ENCODE measurements around the gene AACS. TPM values are rescaled to one million over a fixed set of nuclear protein-coding genes. Genes with fewer than 3 reads are reported as not detected.
A peak's percentile ranks its signal among the peaks of the same experiment; 100 is the strongest.
"Not testable (repeated sequence)": the region's sequence is repeated elsewhere in the genome, so short reads cannot be mapped to it uniquely, and the experiment has no call there.

Gene AACS
- total RNA-seq, 2 donors from 2014 or later: 7.9 to 9.4 TPM

GRCh38 chr12:125068391-125068790 lies 3.2 kb downstream of the AACS start:
- no peak overlapping the region for H3K4me3 Mint-ChIP-seq
- no peak for ATAC-seq
- peaks cover 4% of the 10 kb centered on the region for H3K27me3 Mint-ChIP-seq
- H3K4me1 Mint-ChIP-seq: peaks cover 20% of the 10 kb centered on the region
- peaks cover 2% of the 10 kb centered on the region for H3K36me3 Mint-ChIP-seq (ENCODE audit: low read depth)
- H3K27ac Mint-ChIP-seq: no peak overlapping the region
- H3K9me3 ChIP-seq (ENCODE audit: control insufficient read depth, low read length, poor library complexity, severe bottlenecking): no peaks in the 10 kb centered on the region
- DNase-seq: no peak

DNA sequence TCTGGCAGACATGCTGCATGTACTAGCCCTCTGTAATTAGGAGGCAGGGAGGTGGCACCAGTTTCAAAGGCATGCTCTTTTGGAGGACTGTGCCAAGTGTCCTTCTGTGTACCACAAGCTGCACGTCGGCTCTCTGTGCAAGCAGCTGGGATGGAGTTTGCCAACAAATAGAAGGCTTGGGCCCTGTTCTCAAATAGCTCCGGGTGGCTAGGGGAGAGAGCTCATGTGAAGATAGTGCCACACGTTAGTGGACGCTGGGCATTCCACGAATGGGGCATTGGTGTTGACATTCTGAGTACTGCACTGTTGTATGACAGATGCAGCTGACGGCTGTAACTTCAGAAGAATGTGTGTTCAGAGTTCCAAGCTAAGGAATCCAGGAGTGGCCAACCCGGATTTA lies 4.4 kb downstream of the AACS start:
- peaks cover 2% of the 10 kb centered on the region for H3K36me3 Mint-ChIP-seq (ENCODE audit: low read depth)
- H3K27me3 Mint-ChIP-seq: no peaks in the 10 kb centered on the region
- H3K4me3 Mint-ChIP-seq: no peak overlapping the region
- no peak for ATAC-seq
- H3K9me3 ChIP-seq (ENCODE audit: control insufficient read depth, low read length, poor library complexity, severe bottlenecking): no peaks in the 10 kb centered on the region
- peaks cover 16% of the 10 kb centered on the region for H3K4me1 Mint-ChIP-seq
- DNase-seq: no peak
- no peak overlapping the region for H3K27ac Mint-ChIP-seq

DNA sequence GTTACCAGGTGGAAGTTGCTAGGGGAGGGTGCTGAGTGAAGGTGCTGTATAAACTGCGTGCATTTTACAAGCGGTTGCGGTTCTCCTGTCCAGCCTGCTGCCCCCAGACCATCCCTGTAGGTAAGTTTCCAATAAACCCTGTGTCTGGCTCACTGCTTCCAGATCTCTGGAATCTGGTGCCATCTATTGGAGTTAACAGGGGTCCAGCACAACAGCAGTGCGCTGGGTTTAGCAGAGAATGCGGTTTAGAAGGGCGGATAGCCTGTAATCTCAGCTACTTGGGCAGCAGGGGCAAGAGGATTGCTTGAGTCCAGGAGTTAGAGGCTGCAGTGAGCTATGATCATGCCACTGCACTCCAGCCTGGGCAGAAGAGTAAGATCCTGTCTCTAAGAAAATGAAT lies 4.9 kb downstream of the AACS start:
- no peaks in the 10 kb centered on the region for H3K9me3 ChIP-seq (ENCODE audit: control insufficient read depth, low read length, poor library complexity, severe bottlenecking)
- Mint-ChIP-seq H3K4me3 (no peak overlapping the region), H3K27me3 (no peaks in the 10 kb centered on the region), H3K4me1 (peaks cover 13% of the 10 kb centered on the region), H3K36me3 (ENCODE audit: low read depth) (peaks cover 2% of the 10 kb centered on the region), H3K27ac (no peak overlapping the region)
- DNase-seq: no peak
- ATAC-seq: no peak

- H3K9me3 ChIP-seq (ENCODE audit: control insufficient read depth, low read length, poor library complexity, severe bottlenecking): no peaks in the 10 kb centered on the region
- Mint-ChIP-seq H3K27me3 (no peaks in the 10 kb centered on the region), H3K4me1 (peaks cover 13% of the 10 kb centered on the region), H3K36me3 (ENCODE audit: low read depth) (peaks cover 2% of the 10 kb centered on the region), H3K27ac (no peak overlapping the region), H3K4me3 (no peak overlapping the region)
- ATAC-seq: no peak
- no peak for DNase-seq
These were observed 5.6 kb downstream of the AACS start for GRCh38 chr12:125070661-125071390.

GRCh38 chr12:125071456-125071855 lies 6.2 kb downstream of the AACS start:
- no peaks in the 10 kb centered on the region for H3K9me3 ChIP-seq (ENCODE audit: control insufficient read depth, low read length, poor library complexity, severe bottlenecking)
- ATAC-seq: no peak
- Mint-ChIP-seq H3K4me1 (peaks cover 10% of the 10 kb centered on the region), H3K4me3 (no peak overlapping the region), H3K27me3 (no peaks in the 10 kb centered on the region), H3K27ac (no peak overlapping the region), H3K36me3 (ENCODE audit: low read depth) (peaks cover 6% of the 10 kb centered on the region)
- no peak for DNase-seq

DNA sequence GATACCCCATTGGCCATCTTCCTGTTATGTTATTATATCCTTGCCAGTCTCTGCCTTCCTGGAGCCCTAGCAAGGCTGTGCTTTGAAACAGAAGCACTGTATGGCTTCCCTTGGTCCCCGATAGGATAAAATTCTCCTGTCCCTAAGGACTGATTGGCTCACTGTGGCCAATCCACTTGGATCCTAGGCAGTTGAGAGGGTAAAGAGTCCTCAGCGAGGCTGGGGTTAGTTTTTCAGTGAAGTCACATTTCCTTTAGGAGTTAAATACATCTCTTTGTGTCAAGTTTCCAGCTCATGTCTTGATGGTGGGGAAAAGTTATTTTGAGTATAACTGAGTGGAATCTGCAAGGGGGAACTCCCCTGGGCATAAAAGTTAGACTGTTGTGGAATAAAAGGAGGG lies 7.3 kb downstream of the AACS start:
- Mint-ChIP-seq H3K27me3 (no peaks in the 10 kb centered on the region), H3K4me1 (peaks cover 2% of the 10 kb centered on the region), H3K36me3 (ENCODE audit: low read depth) (peaks cover 9% of the 10 kb centered on the region), H3K27ac (no peak overlapping the region), H3K4me3 (no peak overlapping the region)
- DNase-seq: no peak
- H3K9me3 ChIP-seq (ENCODE audit: control insufficient read depth, low read length, poor library complexity, severe bottlenecking): no peaks in the 10 kb centered on the region
- no peak for ATAC-seq

DNA sequence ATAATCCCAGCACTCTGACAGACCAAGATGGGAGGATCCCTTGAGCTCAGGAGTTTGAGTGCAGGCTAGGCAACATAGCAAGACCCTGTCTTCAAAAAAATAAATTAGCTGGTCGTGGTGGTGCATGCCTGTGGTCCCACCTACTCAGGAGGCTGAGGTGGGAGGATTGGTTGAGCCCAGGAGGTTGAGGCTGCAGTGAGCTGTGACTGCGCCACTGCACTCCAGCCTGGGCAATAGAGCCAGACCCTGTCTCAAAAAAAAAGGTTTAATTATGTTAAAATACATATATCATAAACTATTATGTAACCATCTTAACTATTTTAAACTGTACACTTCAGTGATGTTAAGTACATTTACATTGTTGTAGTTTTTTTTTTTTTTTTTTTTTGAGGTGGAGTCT lies 9.1 kb downstream of the AACS start:
- not testable (repeated sequence) for H3K36me3 Mint-ChIP-seq (ENCODE audit: low read depth)

DNA sequence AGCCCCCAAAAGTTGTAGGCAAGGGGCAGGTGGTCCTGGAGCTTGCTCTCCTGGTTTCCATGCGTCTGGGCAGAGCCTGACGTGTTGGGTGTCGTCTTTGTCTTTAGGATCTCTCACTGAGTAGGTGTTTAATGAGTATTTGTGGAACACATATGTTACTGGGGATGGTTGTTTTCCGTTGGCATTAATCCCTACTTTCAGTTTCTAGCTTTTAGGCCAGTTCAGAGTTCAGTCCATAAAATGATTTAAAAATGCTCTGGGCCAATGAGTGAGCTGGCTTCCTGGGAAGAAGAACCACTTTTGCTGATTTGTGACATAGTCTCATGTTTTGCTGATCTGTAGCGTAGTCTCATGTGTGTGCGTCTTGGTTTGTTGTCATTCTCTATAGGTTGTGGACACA lies 10.9 kb downstream of the AACS start:
- DNase-seq (no peak), ATAC-seq (no peak)
- H3K36me3 Mint-ChIP-seq (ENCODE audit: low read depth): peaks cover 9% of the 10 kb centered on the region
- peaks cover 6% of the 10 kb centered on the region for H3K4me1 Mint-ChIP-seq
- H3K4me3 Mint-ChIP-seq: no peak overlapping the region
- H3K27ac Mint-ChIP-seq: peak overlapping the region; percentile 3
- H3K9me3 ChIP-seq (ENCODE audit: control insufficient read depth, low read length, poor library complexity, severe bottlenecking): no peaks in the 10 kb centered on the region
- H3K27me3 Mint-ChIP-seq: no peaks in the 10 kb centered on the region

More for the DNA sequence above, 9.1 kb downstream of the AACS start:
- not testable (repeated sequence) for H3K27me3 Mint-ChIP-seq; DNase-seq; H3K27ac Mint-ChIP-seq; H3K9me3 ChIP-seq (ENCODE audit: control insufficient read depth, low read length, poor library complexity, severe bottlenecking); ATAC-seq; H3K4me3 Mint-ChIP-seq; H3K4me1 Mint-ChIP-seq

DNA sequence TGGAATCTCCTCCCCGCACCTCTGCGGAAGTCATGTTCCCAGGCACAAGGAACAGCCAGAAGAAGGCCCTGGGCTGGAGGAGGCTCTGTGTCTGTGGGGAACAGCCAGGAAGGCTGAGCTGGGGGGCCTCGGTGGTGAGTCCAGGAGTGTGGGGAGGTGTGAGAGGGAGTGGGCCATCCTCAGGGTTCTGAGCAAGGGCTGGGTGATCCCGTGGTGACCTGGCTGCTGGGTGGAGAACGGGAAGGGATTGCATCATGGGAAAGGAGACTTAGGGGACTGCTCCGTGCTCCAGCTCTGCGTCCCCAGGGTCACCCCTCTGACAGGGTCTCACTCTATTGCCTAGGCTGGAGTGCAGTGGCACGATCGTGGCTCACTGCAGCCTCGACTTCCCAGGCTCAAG lies 13.8 kb downstream of the AACS start:
- DNase-seq (no peak), ATAC-seq (no peak)
- no peaks in the 10 kb centered on the region for H3K9me3 ChIP-seq (ENCODE audit: control insufficient read depth, low read length, poor library complexity, severe bottlenecking)
- Mint-ChIP-seq H3K4me1 (peaks cover 4% of the 10 kb centered on the region), H3K36me3 (ENCODE audit: low read depth) (peaks cover 10% of the 10 kb centered on the region), H3K27me3 (no peaks in the 10 kb centered on the region), H3K4me3 (no peak overlapping the region), H3K27ac (no peak overlapping the region)

DNA sequence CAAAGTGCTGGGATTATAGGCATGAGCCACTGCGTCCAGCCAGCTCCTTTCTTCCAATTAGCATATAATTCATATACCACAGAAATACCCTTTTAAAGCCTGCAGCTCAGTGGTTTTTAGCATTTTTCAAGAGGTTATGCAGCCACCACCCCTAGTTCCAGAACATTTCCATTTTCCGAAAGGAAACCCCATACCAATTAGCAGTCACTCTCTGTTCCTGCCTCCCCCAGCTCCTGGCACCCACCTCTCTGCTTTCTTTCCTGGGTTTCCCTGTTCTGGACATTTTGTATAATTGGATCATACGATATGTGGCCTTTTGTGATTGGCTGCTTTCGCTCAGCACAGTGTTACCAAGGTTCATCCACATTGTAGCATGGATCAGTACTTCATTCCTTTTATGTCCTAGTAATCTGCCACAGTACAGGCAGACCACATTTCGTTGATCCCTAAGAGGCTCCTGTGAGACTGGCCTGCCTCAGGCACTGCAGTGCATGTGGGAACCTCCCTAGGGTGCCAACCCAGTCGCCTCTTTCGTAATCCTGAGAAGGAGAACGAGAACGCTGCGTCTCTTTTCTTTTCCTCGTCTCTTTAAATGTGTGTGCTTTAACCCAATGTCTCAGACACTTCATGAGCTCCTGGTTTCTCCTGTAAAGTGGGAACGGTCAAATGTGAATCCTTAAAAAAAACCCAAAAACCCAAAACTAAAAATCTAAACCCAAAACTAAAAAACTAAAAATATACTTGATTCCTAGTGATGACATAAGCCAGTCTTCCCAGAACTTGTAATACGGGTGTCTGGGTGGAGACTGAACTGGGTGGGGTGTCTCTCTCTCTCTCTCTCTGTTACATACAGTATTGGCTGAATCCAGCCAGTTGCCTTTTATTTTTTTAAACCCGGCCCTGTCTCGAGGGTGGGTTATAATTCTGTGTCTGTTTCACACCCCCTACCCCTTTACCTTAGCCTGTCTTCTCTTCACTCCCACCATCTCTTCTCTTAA lies 14.7 kb downstream of the AACS start:
- Mint-ChIP-seq H3K4me1 (peaks cover 4% of the 10 kb centered on the region), H3K4me3 (no peak overlapping the region), H3K27ac (no peak overlapping the region), H3K36me3 (ENCODE audit: low read depth) (peaks cover 10% of the 10 kb centered on the region), H3K27me3 (no peaks in the 10 kb centered on the region)
- ATAC-seq (no peak), DNase-seq (no peak)
- no peaks in the 10 kb centered on the region for H3K9me3 ChIP-seq (ENCODE audit: control insufficient read depth, low read length, poor library complexity, severe bottlenecking)

DNA sequence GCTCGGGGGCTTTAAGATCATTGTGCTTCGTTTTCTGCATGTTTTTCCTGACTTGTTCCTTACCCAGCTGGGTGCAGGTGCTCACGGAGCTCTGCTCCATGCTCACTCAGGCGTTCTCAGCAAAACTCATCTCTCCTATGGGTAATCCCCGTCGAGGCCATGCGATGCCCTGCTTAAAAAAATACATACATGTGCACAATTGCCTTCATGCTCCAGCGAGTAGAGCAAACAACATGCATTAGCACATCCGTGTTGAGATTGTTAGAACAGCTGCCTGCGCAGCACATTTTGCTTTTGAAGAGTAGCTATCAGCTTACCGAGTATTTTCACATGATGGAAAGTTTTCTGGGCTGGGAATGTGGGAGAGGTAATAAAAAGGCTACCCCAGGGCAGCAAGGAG lies 16.2 kb downstream of the AACS start:
- H3K27ac Mint-ChIP-seq: no peak overlapping the region

DNA sequence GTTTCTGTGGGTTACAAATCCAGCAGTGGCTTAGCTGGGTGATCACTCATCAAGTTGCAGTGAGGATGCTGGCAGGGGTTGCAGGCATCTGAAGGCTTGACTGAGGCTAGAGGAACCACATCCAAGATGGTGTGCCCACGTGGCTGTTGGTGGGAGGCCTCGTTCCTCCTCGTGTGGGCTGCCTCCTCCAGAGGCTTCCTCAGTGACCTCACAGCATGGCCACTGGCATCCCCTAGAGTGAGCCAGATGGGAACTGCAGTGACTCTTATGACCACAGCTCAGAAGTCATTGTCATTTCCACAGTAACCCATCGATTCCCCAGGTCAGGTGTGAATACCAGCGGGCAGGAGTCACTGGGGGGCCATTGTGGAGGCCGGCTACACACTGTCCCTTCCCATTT lies 17.8 kb downstream of the AACS start:
- no peak overlapping the region for H3K27ac Mint-ChIP-seq
- DNase-seq (no peak), ATAC-seq (no peak)
- peaks cover 9% of the 10 kb centered on the region for H3K36me3 Mint-ChIP-seq (ENCODE audit: low read depth)
- no peak overlapping the region for H3K4me3 Mint-ChIP-seq
- no peaks in the 10 kb centered on the region for H3K9me3 ChIP-seq (ENCODE audit: control insufficient read depth, low read length, poor library complexity, severe bottlenecking)
- no peaks in the 10 kb centered on the region for H3K27me3 Mint-ChIP-seq
- H3K4me1 Mint-ChIP-seq: peaks cover 4% of the 10 kb centered on the region

More for the DNA sequence above, 16.2 kb downstream of the AACS start:
- Mint-ChIP-seq H3K4me3 (no peak overlapping the region), H3K4me1 (peaks cover 4% of the 10 kb centered on the region), H3K27me3 (no peaks in the 10 kb centered on the region), H3K36me3 (ENCODE audit: low read depth) (peaks cover 8% of the 10 kb centered on the region)
- no peaks in the 10 kb centered on the region for H3K9me3 ChIP-seq (ENCODE audit: control insufficient read depth, low read length, poor library complexity, severe bottlenecking)
- DNase-seq (no peak), ATAC-seq (no peak)

DNA sequence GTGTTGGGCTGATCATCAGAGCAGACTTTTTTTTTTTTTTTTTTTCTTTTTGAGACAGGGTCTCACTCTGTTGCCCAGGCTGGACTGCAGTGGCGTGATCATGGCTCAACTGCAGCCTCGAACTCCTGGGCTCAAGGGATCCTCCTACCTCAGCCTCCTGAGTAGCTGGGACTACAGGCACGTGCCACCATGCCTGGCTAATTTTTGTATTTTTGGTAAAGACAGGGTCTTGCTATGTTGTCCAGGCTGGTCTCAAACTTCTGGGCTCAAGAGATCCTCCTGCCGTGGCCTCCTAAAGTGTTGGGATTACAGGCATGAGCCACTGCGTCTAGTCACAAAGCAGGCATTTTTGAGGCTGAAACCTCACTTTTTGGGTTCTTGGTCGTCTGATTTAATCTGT lies 23.0 kb downstream of the AACS start:
- H3K27ac Mint-ChIP-seq; H3K27me3 Mint-ChIP-seq; H3K36me3 Mint-ChIP-seq (ENCODE audit: low read depth); DNase-seq; H3K9me3 ChIP-seq (ENCODE audit: control insufficient read depth, low read length, poor library complexity, severe bottlenecking); ATAC-seq; H3K4me3 Mint-ChIP-seq; H3K4me1 Mint-ChIP-seq: not testable (repeated sequence)
